Measurements from ENCODE around the gene GABRE.
"Not testable (repeated sequence)": the region's sequence is repeated elsewhere in the genome, so short reads cannot be mapped to it uniquely, and the experiment has no call there.

GABRE gene

GRCh38 chrX:151920101-151920500, 54.4 kb downstream of the GABRE start:
- H3K4me3 ChIP-seq (ENCODE audit: low read depth, low read length) = no peak overlapping the region
- TF ChIP-seq CTCF (IDR thresholded peaks at IDR 0.05; ENCODE audit: low read depth, low read length) = no peak

- TF ChIP-seq CTCF (IDR thresholded peaks at IDR 0.05; ENCODE audit: low read depth, low read length) = no peak
- H3K4me3 ChIP-seq (ENCODE audit: low read depth, low read length) = no peak overlapping the region
These were observed 54.9 kb downstream of the GABRE start for GRCh38 chrX:151919610-151920009.

GRCh38 chrX:151918736-151919135, 55.7 kb downstream of the GABRE start:
- not testable (repeated sequence) for H3K4me3 ChIP-seq (ENCODE audit: low read depth, low read length)

GRCh38 chrX:151912780-151913179, 61.7 kb downstream of the GABRE start, which contains the start of gene MAGEA4:
MAGEA4 (plus strand) TSS chrX:151912889; CDS start chrX:151923665, 10,776 bp downstream.
- no peak within 1 kb of the TSS for H3K4me3 ChIP-seq (ENCODE audit: low read depth, low read length)
- no peak for TF ChIP-seq CTCF (IDR thresholded peaks at IDR 0.05; ENCODE audit: low read depth, low read length)

GRCh38 chrX:151912221-151912620, 62.3 kb downstream of the GABRE start:
- TF ChIP-seq CTCF (IDR thresholded peaks at IDR 0.05; ENCODE audit: low read depth, low read length) = no peak

GRCh38 chrX:151904989-151905388, 69.5 kb downstream of the GABRE start:
- TF ChIP-seq CTCF (IDR thresholded peaks at IDR 0.05; ENCODE audit: low read depth, low read length) = no peak
- no peak overlapping the region for H3K4me3 ChIP-seq (ENCODE audit: low read depth, low read length)

More at GRCh38 chrX:151912221-151912620, 62.3 kb downstream of the GABRE start:
- H3K4me3 ChIP-seq (ENCODE audit: low read depth, low read length) = no peak overlapping the region
